ENCODE measurements around the gene SLC27A3. TPM values are rescaled to one million over a fixed set of nuclear protein-coding genes. Genes with fewer than 3 reads are reported as not detected.

The SLC27A3 gene
- total RNA-seq, 4 donors from 2014 or later = 15.2 to 159 (median 26.2) TPM

DNA sequence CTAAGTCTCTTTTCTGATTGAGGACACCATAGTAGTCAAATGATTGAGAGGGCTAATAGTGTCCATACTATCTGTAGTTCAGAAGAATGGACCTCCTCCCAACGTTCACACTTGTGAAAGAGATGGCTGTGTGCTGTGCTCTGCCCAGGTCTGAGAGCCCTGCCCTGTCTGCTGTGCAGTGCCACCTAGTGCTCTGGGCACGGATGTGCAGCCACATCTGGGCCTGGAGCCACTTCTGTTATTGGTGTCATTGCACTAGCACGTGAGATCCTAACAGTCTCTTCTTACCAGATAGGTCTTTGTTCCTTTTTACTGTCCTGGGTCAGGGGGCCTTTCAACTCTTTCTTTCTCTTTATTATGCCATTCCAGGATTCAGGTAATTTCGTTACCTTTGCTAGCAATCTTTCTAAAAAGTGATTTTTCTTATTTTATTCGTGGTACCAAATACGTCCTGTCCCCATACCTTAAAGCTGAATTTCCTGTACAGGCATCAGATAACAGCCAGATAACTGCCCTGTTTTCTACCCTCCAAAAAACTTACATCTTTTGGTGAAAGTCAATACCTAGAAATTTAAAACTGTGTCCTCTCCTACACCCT lies 25.7 kb upstream of the SLC27A3 start:
- no peak overlapping the region for H3K4me3 ChIP-seq
- peak; percentile 89 for DNase-seq
- no peaks in the 10 kb centered on the region for H3K9me3 ChIP-seq
- 42 to 43% methylated on average over 6 of the region's 6 CpGs for WGBS, 2 donors (ENCODE audit: low coverage in 1 of 2)
- H3K36me3 ChIP-seq = peaks cover 0 to 26% (median 1%) of the 10 kb centered on the region in 4 donors
- H3K4me1 ChIP-seq = peaks cover 9 to 34% (median 15%) of the 10 kb centered on the region in 4 donors
- peak overlapping the region in 3 of 4 donors; percentile 15 to 50 (median 36) for H3K27ac ChIP-seq
- intact Hi-C loops (cut with DNase I; ENCODE audit: low total_unique reads) (loop anchor here (2.0 kb wide), 1 partner anchor 71 kb away; the partner anchor contains the start of gene NPR1), in situ Hi-C loops (cut with MboI; ENCODE audit: low pct_ligation_motif_present in 1 of 4, low pct_unique_long_range_greater_than_20kb in 1 of 4, low sequenced_read_pairs in 3 of 4) (loop anchor here in 3 of 4 donors (10.0 to 25.0 kb wide), 3 partner anchors 75 to 245 kb away; partner anchors contain the start of genes ILF2 (in 1 of the 3) and NPR1 (in 1 of the 3))
- TF ChIP-seq POLR2AphosphoS5 (IDR thresholded peaks at IDR 0.05) = peak in 1 of 3 donors; percentile 26
- TF ChIP-seq EP300 (IDR thresholded peaks at IDR 0.05; ENCODE audit: low read depth) = no peak
- no peak for TF ChIP-seq POLR2A (IDR thresholded peaks at IDR 0.05)
- TF ChIP-seq, protein P1, sequence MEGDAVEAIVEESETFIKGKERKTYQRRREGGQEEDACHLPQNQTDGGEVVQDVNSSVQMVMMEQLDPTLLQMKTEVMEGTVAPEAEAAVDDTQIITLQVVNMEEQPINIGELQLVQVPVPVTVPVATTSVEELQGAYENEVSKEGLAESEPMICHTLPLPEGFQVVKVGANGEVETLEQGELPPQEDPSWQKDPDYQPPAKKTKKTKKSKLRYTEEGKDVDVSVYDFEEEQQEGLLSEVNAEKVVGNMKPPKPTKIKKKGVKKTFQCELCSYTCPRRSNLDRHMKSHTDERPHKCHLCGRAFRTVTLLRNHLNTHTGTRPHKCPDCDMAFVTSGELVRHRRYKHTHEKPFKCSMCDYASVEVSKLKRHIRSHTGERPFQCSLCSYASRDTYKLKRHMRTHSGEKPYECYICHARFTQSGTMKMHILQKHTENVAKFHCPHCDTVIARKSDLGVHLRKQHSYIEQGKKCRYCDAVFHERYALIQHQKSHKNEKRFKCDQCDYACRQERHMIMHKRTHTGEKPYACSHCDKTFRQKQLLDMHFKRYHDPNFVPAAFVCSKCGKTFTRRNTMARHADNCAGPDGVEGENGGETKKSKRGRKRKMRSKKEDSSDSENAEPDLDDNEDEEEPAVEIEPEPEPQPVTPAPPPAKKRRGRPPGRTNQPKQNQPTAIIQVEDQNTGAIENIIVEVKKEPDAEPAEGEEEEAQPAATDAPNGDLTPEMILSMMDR (IDR thresholded peaks at IDR 0.05) = peak; percentile 87 to 92 (median 90)
- H3K27me3 ChIP-seq = no peaks in the 10 kb centered on the region

DNA sequence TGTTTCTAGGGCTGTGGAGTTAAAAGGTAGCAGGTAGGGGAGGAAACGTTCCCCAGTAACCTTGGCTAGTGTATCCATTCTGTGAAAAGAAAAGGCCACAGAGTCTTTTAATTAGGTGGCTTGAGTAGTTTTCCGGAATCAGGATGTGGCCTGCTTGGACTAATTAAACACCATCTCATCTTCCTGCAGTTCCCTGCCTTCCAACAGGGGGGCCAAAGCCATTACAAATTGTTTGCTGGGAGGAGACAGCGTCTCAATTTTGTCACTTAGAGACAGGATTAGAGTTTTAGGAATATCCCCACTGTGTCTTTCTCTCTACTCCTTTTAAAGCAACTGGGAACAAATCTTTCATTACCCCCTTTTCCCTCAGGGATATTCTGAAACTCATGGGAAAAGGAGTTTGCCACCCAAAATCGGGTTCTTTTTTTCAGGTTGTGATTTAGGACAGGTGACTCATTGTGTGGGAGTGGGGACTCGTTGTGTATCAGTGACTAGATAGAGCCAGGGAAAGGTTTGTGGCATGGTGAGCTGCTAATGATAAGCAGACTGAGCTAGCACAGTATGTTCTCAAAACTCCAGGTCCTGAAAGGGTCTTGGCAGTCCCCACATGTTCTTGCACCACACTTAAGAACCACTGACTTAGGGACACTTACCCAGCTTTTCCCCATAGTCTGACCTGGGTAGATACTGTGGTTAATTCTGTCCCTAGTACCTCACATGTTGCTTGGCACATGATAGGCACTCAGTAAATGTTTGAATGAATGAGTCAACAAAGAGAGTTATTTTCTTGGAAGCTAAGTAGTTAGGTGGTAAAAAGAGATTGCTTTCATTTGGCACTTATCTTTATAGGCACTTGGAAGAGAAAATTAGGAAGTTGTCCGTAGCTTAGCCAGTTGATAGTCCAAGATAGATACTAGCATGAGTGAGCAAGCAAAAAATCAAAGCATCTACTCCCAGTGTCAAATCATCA lies 24.9 kb upstream of the SLC27A3 start:
- Histone ChIP-seq H3K4me3 (no peak overlapping the region), H3K4me1 (peaks cover 9 to 34% (median 15%) of the 10 kb centered on the region in 4 donors), H3K9me3 (no peaks in the 10 kb centered on the region), H3K27ac (peak overlapping the region in 3 of 4 donors; percentile 15 to 50 (median 36)), H3K27me3 (no peaks in the 10 kb centered on the region), H3K36me3 (peaks cover 0 to 28% (median 0%) of the 10 kb centered on the region in 4 donors)
- TF ChIP-seq, protein P1 (IDR thresholded peaks at IDR 0.05) = peak in 1 of 5 experiments; percentile 9
- TF ChIP-seq POLR2AphosphoS5 (IDR thresholded peaks at IDR 0.05) (peak in 1 of 3 donors; percentile 13), POLR2A (IDR thresholded peaks at IDR 0.05) (no peak), EP300 (IDR thresholded peaks at IDR 0.05; ENCODE audit: low read depth) (no peak)
- DNase-seq = no peak
- intact Hi-C loops (cut with DNase I; ENCODE audit: low total_unique reads) = no loop called here
- 39 to 51% methylated on average over 5 to 6 of the region's 6 CpGs for WGBS, 2 donors (ENCODE audit: low coverage in 1 of 2)
- in situ Hi-C loops (cut with MboI; ENCODE audit: low pct_ligation_motif_present in 1 of 4, low pct_unique_long_range_greater_than_20kb in 1 of 4, low sequenced_read_pairs in 3 of 4) = no loop called here

DNA sequence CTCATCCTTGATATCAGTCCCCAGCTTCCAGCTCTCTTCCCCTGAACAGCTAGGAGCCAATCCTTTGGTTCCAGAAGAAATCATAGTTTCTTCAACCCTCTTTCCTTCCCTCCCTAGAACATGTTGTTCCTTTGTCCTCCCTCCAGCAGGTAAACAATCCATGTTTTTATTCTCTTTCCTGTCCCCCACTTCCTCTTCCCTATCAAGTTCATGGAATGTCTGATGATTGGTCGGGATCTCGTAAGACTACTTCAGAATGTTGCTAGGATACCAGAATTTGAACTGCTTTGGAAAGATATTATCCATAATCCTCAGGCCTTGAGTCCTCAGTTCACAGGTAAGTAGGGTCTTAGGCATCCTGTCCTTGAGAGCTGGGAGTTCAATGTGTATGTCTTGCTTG lies 23.1 kb upstream of the SLC27A3 start:
- intact Hi-C loops (cut with DNase I; ENCODE audit: low total_unique reads) (no loop called here), in situ Hi-C loops (cut with MboI; ENCODE audit: low pct_ligation_motif_present in 1 of 4, low pct_unique_long_range_greater_than_20kb in 1 of 4, low sequenced_read_pairs in 3 of 4) (no loop called here)
- no peaks in the 10 kb centered on the region for H3K27me3 ChIP-seq
- no peaks in the 10 kb centered on the region for H3K9me3 ChIP-seq
- peak overlapping the region in 2 of 4 donors; percentile 38 to 51 for H3K27ac ChIP-seq
- H3K4me3 ChIP-seq = no peak overlapping the region
- no peak for DNase-seq
- peaks cover 0 to 30% (median 3%) of the 10 kb centered on the region in 4 donors for H3K36me3 ChIP-seq
- TF ChIP-seq, protein P1 (IDR thresholded peaks at IDR 0.05) = no peak
- TF ChIP-seq POLR2AphosphoS5 (IDR thresholded peaks at IDR 0.05) (no peak), EP300 (IDR thresholded peaks at IDR 0.05; ENCODE audit: low read depth) (no peak), POLR2A (IDR thresholded peaks at IDR 0.05) (no peak)
- WGBS, 2 donors (ENCODE audit: low coverage in 1 of 2) = 83% methylated on average over 2 of the region's 2 CpGs; no CpG with 5 or more reads in 1 of the 2 donors
- peaks cover 9 to 34% (median 15%) of the 10 kb centered on the region in 4 donors for H3K4me1 ChIP-seq
